GM18858 (cell line): Measurements from ENCODE around the gene LRRD1.
A peak's percentile ranks its signal among the peaks of the same experiment; 100 is the strongest.
"Not testable (repeated sequence)": the region's sequence is repeated elsewhere in the genome, so short reads cannot be mapped to it uniquely, and the experiment has no call there.

Experiments
- ATAC-seq: cut with Tn5 transposase; IDR thresholded peaks from one replicate; pipeline ENCODE4 v1.9.1; 2021; ENCODE audit not compliant: unreplicated experiment

Gene LRRD1

GRCh38 chr7:92142791-92143190 is 36.2 kb downstream of the LRRD1 start:
- ATAC-seq: not testable (repeated sequence)

- ATAC-seq: no peak
These were observed 37.8 kb downstream of the LRRD1 start for GRCh38 chr7:92141161-92141560.

GRCh38 chr7:92137557-92137956 is 41.4 kb downstream of the LRRD1 start:
- no peak for ATAC-seq

- no peak for ATAC-seq
These were observed 43.7 kb downstream of the LRRD1 start for GRCh38 chr7:92135052-92135889.

GRCh38 chr7:92134271-92135051 is 44.5 kb downstream of the LRRD1 start, which contains the start of gene CYP51A1:
Gene CYP51A1, minus strand, starts transcription at chr7:92134477. Its CDS starts 113 bp downstream, at chr7:92134364.
- peak; percentile 85 for ATAC-seq

GRCh38 chr7:92133737-92134270 is 45.1 kb downstream of the LRRD1 start:
- peak; percentile 13 for ATAC-seq

GRCh38 chr7:92133133-92133736 is 45.7 kb downstream of the LRRD1 start:
- no peak for ATAC-seq

GRCh38 chr7:92131764-92132330 is 47.1 kb downstream of the LRRD1 start:
- no peak for ATAC-seq

GRCh38 chr7:92131093-92131492 is 47.8 kb downstream of the LRRD1 start:
- no peak for ATAC-seq

- ATAC-seq: no peak
These were observed 57.3 kb downstream of the LRRD1 start for GRCh38 chr7:92121681-92122080.

GRCh38 chr7:92119213-92119759 is 59.7 kb downstream of the LRRD1 start:
- no peak for ATAC-seq

GRCh38 chr7:92116949-92117348 is 62.0 kb downstream of the LRRD1 start:
- no peak for ATAC-seq

GRCh38 chr7:92115821-92116220 is 63.1 kb downstream of the LRRD1 start:
- no peak for ATAC-seq

GRCh38 chr7:92110857-92111256 is 68.1 kb downstream of the LRRD1 start:
- no peak for ATAC-seq

- no peak for ATAC-seq
These were observed 70.1 kb downstream of the LRRD1 start for GRCh38 chr7:92108821-92109220.

- ATAC-seq: not testable (repeated sequence)
These were observed 76.1 kb downstream of the LRRD1 start for GRCh38 chr7:92102862-92103261.

- no peak for ATAC-seq
These were observed 78.4 kb downstream of the LRRD1 start for GRCh38 chr7:92100534-92100933.

- no peak for ATAC-seq
These were observed 83.6 kb downstream of the LRRD1 start for GRCh38 chr7:92095380-92095779.
